ENCODE measurements around the gene TBX1.

TBX1 gene

DNA sequence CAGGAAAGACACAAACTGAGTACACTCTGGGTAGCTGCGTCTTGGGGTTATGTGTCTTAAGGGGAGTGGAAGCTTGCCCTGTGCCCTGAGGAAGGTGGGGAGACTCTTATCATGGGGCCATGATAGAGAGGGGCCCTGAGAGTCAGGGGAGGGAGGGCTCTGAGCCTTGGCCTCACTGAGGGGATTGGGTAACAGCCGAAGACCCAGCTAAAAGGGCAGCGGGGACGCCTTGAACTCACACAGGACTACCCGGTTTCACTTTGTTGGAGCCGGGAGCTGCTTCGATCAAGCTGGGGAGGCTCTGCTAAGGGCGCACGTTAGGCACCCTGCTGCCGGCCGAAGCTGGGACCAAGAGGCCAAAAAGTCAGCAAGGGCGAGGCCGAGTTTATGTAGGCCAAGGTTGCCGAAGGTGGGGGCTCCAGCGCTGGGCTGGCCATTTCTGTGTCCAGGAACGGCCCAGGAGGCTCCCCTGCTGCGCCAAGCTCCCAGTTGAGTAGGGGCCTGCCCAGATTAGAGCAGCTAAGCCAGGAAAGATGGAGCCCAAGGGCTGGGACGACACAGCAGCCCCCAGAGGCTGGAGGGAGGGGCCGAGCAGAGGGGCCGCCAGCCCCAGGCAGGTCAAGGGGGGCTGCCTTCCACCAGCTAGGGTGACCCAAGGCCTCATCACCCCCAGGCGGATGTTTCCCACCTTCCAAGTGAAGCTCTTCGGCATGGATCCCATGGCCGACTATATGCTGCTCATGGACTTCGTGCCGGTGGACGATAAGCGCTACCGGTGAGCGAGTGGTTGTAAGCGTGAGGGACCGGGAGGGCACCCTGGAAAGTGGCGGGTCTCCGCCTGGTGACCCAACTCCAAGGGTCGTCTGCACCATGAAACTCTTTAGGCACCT lies 2.2 kb downstream of the TBX1 start:
- Histone ChIP-seq H3K4me3 (ENCODE audit: extremely low read depth, insufficient read depth, low read length, poor library complexity, severe bottlenecking) (no peak overlapping the region), H3K27ac (ENCODE audit: low read depth, low read length, severe bottlenecking) (no peak overlapping the region), H3K4me1 (ENCODE audit: control insufficient read depth, insufficient read depth, low read length, poor library complexity, severe bottlenecking) (peaks cover 24% of the 10 kb centered on the region), H3K36me3 (ENCODE audit: control insufficient read depth, insufficient read depth, low read length) (no peaks in the 10 kb centered on the region), H3K9me3 (ENCODE audit: control insufficient read depth, low read length) (no peaks in the 10 kb centered on the region)
- 45 to 51% methylated on average over 30 to 34 of the region's 34 CpGs for WGBS, 2 experiments (ENCODE audit: insufficient coverage in 2 of 2)

DNA sequence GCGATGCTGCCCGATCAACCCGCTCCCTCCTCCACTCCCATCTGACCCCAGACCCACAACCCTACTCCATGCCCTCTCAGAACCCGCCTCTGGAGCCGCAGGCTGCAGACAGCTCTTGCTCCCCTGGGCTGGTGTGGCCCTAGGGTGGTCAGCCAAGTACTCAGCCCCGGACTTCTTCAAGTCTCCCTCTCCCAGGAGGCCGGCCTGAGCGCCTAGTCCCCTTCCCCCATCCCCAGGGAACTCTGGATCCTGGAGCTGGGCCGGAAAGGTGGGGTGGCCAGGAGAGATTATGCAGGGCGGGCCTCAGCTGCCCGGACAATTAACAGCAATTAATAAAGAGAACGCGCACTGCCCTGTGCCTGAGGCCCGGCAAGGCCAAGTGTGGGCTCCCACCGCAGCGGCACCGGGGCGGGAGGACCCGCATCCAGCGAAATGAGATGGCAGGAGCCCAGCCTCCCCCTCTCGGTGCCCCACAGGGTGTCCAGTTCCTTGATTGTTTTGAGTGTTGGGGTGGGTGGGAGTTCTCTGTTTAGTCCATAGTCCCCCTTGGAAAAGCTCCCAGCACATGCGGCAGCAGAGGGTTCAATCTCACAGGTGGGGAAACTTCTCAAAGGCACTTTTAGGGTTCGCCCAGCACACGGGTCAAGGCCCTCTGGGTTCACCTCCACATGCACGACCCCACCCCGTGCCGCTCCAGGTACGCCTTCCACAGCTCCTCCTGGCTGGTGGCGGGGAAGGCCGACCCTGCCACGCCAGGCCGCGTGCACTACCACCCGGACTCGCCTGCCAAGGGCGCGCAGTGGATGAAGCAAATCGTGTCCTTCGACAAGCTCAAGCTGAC lies 3.1 kb downstream of the TBX1 start:
- H3K36me3 ChIP-seq (ENCODE audit: control insufficient read depth, insufficient read depth, low read length) = no peaks in the 10 kb centered on the region
- 47 to 49% methylated on average over 33 to 36 of the region's 39 CpGs for WGBS, 2 experiments (ENCODE audit: insufficient coverage in 2 of 2)
- no peak overlapping the region for H3K27ac ChIP-seq (ENCODE audit: low read depth, low read length, severe bottlenecking)
- H3K4me3 ChIP-seq (ENCODE audit: extremely low read depth, insufficient read depth, low read length, poor library complexity, severe bottlenecking) = no peak overlapping the region
- peaks cover 25% of the 10 kb centered on the region for H3K4me1 ChIP-seq (ENCODE audit: control insufficient read depth, insufficient read depth, low read length, poor library complexity, severe bottlenecking)
- no peaks in the 10 kb centered on the region for H3K9me3 ChIP-seq (ENCODE audit: control insufficient read depth, low read length)

DNA sequence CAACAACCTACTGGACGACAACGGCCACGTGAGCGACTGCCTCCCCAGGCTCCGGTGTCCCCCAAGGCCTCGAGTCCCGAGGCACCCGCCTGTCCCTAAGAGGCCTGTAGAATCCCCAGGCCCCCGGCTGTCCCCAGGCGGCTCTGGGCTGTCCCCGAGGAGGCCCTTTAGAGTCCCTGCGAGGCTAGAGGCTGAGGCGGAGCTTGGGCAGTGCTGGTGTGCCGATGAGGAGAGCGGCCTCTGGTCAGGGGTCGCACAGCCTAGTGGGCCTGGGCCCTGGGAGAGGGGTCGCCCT lies 3.7 kb downstream of the TBX1 start:
- WGBS, 2 experiments (ENCODE audit: insufficient coverage in 2 of 2) = 58 to 63% methylated on average over 9 to 15 of the region's 17 CpGs
- H3K36me3 ChIP-seq (ENCODE audit: control insufficient read depth, insufficient read depth, low read length) = no peaks in the 10 kb centered on the region
- H3K27ac ChIP-seq (ENCODE audit: low read depth, low read length, severe bottlenecking) = no peak overlapping the region
- H3K9me3 ChIP-seq (ENCODE audit: control insufficient read depth, low read length) = no peaks in the 10 kb centered on the region
- H3K4me1 ChIP-seq (ENCODE audit: control insufficient read depth, insufficient read depth, low read length, poor library complexity, severe bottlenecking) = peaks cover 21% of the 10 kb centered on the region
- H3K4me3 ChIP-seq (ENCODE audit: extremely low read depth, insufficient read depth, low read length, poor library complexity, severe bottlenecking) = no peak overlapping the region

- WGBS, 2 experiments (ENCODE audit: insufficient coverage in 2 of 2) = 21 to 28% methylated on average over 20 to 24 of the region's 25 CpGs
- Histone ChIP-seq H3K27ac (ENCODE audit: low read depth, low read length, severe bottlenecking) (no peak overlapping the region), H3K36me3 (ENCODE audit: control insufficient read depth, insufficient read depth, low read length) (no peaks in the 10 kb centered on the region)
Measured at GRCh38 chr22:19764636-19765476, 4.3 kb downstream of the TBX1 start.

DNA sequence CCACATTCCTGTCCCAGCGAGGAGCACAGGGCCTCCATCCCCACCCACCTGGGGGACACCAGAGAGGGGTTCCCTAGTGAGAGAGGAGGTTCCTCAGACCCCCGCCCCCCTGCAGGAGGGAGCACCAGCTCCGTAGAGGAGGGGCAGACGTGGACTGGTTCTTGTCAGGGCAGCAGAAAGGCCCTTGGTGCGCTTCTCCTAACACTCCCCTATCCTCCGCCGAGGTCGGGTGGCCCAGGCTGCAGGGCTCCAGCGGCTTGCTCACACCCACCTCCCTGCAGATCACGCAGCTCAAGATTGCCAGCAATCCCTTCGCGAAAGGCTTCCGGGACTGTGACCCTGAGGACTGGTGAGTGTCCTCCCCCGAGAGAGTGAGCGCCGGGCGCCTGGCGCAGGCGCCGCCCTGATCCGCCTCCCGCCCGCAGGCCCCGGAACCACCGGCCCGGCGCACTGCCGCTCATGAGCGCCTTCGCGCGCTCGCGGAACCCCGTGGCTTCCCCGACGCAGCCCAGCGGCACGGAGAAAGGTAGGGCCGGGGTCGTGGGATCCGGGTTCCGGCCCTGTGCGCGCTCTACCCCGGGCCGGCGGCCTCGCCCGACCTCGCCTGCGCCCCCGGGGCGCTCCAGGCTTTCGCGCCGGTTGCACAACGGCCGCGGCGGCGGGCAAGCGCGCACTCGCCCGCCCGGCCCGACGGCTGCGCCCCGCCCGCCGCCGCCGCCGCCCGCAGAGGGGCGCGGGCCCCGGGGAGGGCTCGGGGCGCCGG lies 5.1 kb downstream of the TBX1 start:
- Histone ChIP-seq H3K36me3 (ENCODE audit: control insufficient read depth, insufficient read depth, low read length) (no peaks in the 10 kb centered on the region), H3K9me3 (ENCODE audit: control insufficient read depth, low read length) (no peaks in the 10 kb centered on the region), H3K4me3 (ENCODE audit: extremely low read depth, insufficient read depth, low read length, poor library complexity, severe bottlenecking) (no peak overlapping the region), H3K27ac (ENCODE audit: low read depth, low read length, severe bottlenecking) (no peak overlapping the region), H3K4me1 (ENCODE audit: control insufficient read depth, insufficient read depth, low read length, poor library complexity, severe bottlenecking) (peaks cover 16% of the 10 kb centered on the region)
- 2% methylated on average over 51 to 74 of the region's 83 CpGs for WGBS, 2 experiments (ENCODE audit: insufficient coverage in 2 of 2)

More at GRCh38 chr22:19764636-19765476, 4.3 kb downstream of the TBX1 start:
- Histone ChIP-seq H3K4me3 (ENCODE audit: extremely low read depth, insufficient read depth, low read length, poor library complexity, severe bottlenecking) (no peak overlapping the region), H3K9me3 (ENCODE audit: control insufficient read depth, low read length) (no peaks in the 10 kb centered on the region), H3K4me1 (ENCODE audit: control insufficient read depth, insufficient read depth, low read length, poor library complexity, severe bottlenecking) (peaks cover 17% of the 10 kb centered on the region)

GRCh38 chr22:19766240-19766510 lies 5.6 kb downstream of the TBX1 start:
- H3K4me3 ChIP-seq (ENCODE audit: extremely low read depth, insufficient read depth, low read length, poor library complexity, severe bottlenecking) = no peak overlapping the region
- H3K4me1 ChIP-seq (ENCODE audit: control insufficient read depth, insufficient read depth, low read length, poor library complexity, severe bottlenecking) = peaks cover 16% of the 10 kb centered on the region
- H3K9me3 ChIP-seq (ENCODE audit: control insufficient read depth, low read length) = no peaks in the 10 kb centered on the region
- 1% methylated on average over 25 to 35 of the region's 36 CpGs for WGBS, 2 experiments (ENCODE audit: insufficient coverage in 2 of 2)
- no peaks in the 10 kb centered on the region for H3K36me3 ChIP-seq (ENCODE audit: control insufficient read depth, insufficient read depth, low read length)
- H3K27ac ChIP-seq (ENCODE audit: low read depth, low read length, severe bottlenecking) = no peak overlapping the region

- H3K4me1 ChIP-seq (ENCODE audit: control insufficient read depth, insufficient read depth, low read length, poor library complexity, severe bottlenecking) = peaks cover 16% of the 10 kb centered on the region
- WGBS, 2 experiments (ENCODE audit: insufficient coverage in 2 of 2) = 2 to 3% methylated on average over 52 to 69 of the region's 103 CpGs
- no peaks in the 10 kb centered on the region for H3K36me3 ChIP-seq (ENCODE audit: control insufficient read depth, insufficient read depth, low read length)
- no peak overlapping the region for H3K27ac ChIP-seq (ENCODE audit: low read depth, low read length, severe bottlenecking)
- H3K4me3 ChIP-seq (ENCODE audit: extremely low read depth, insufficient read depth, low read length, poor library complexity, severe bottlenecking) = peak overlapping the region; percentile 18
- H3K9me3 ChIP-seq (ENCODE audit: control insufficient read depth, low read length) = no peaks in the 10 kb centered on the region
Measured at GRCh38 chr22:19766511-19767426, 6.2 kb downstream of the TBX1 start.

DNA sequence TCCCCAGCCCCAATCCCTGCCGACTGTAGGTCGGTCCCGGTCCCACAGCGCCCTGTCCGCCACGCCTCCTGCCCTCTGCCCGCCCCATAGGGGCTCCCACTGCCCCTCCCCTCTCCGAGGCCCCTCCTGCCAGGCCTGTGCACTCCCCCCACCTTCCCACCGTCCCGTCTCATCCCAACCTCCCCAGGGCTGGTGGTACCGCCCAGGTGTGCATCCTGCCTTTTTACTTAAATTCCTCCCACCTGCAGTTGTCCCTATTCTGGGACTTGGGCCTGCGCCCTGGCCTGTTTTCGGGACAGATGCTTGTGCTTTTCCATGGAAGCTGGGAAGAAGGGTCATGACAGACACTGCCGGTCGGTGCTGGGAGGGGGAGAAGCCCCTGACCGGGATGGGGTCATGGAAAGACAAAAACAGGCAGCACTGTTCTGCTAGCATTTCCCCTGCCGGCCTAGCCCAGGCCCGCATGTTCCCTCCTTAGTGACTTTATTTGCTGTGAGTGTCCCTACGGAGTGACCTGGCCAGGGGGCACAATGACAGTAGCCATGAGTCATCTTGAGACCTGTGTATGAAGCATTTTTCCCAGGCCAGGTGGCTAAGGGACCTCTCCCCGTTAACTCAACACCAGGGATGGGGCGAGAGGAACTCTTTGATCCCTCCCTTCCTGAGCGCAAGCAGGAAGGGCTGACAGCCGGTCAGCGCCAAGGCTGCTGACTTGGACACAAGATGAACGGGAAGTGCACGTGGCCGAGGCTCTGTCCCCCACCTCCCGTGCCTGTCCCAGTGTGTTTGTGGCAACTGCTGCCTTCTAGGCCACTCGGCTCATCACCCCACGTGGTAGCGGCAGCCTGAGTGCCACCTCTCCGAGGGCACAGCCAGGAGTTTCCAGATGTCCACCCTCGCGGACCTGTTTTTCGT lies 7.1 kb downstream of the TBX1 start:
- WGBS, 2 experiments (ENCODE audit: insufficient coverage in 2 of 2) = 29 to 31% methylated on average over 26 of the region's 35 CpGs
- Histone ChIP-seq H3K4me1 (ENCODE audit: control insufficient read depth, insufficient read depth, low read length, poor library complexity, severe bottlenecking) (peaks cover 16% of the 10 kb centered on the region), H3K27ac (ENCODE audit: low read depth, low read length, severe bottlenecking) (no peak overlapping the region), H3K36me3 (ENCODE audit: control insufficient read depth, insufficient read depth, low read length) (no peaks in the 10 kb centered on the region), H3K4me3 (ENCODE audit: extremely low read depth, insufficient read depth, low read length, poor library complexity, severe bottlenecking) (no peak overlapping the region), H3K9me3 (ENCODE audit: control insufficient read depth, low read length) (no peaks in the 10 kb centered on the region)

DNA sequence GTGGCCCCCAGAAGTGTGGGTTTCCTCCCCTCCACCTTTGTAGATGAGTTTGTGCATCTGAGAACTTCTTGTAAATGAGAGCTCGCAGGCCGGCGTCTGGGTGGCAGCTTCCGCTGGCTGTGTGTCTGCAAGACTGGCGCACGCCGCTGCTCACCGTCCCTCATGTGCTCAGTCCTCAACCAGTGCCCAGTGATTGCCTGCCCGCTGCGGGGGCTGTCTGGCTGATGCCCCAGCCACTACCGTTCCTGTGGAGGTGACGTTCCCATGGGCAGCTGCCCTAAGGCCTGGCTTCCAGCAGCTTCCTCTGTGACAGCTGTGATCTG lies 8.8 kb downstream of the TBX1 start:
- Histone ChIP-seq H3K4me1 (ENCODE audit: control insufficient read depth, insufficient read depth, low read length, poor library complexity, severe bottlenecking) (peaks cover 16% of the 10 kb centered on the region), H3K9me3 (ENCODE audit: control insufficient read depth, low read length) (no peaks in the 10 kb centered on the region), H3K4me3 (ENCODE audit: extremely low read depth, insufficient read depth, low read length, poor library complexity, severe bottlenecking) (no peak overlapping the region), H3K27ac (ENCODE audit: low read depth, low read length, severe bottlenecking) (no peak overlapping the region), H3K36me3 (ENCODE audit: control insufficient read depth, insufficient read depth, low read length) (no peaks in the 10 kb centered on the region)
- 97 to 98% methylated on average over 12 of the region's 12 CpGs for WGBS, 2 experiments (ENCODE audit: insufficient coverage in 2 of 2)

Data from mesodermal cell (in vitro differentiated cells).